Large intestine (tissue), 3 donors: ENCODE measurements around the gene COX20. TPM values are rescaled to one million over a fixed set of nuclear protein-coding genes. Genes with fewer than 3 reads are reported as not detected.

Experiments used
- DNase-seq, 2 donors: peaks; one replicate each; pipeline versions ENCODE4 v3.0.0 to v3.0.0-alpha.2; 2013
- H3K27ac ChIP-seq: one replicate; pipeline ENCODE4 v1.5.1; 2013; ENCODE audit warnings: low read length
- H3K27me3 ChIP-seq: 2 replicates; pipeline ENCODE4 v1.6.1; 2013; ENCODE audit warnings: low read length; ENCODE audit not compliant: control insufficient read depth, insufficient read depth
- H3K36me3 ChIP-seq: 2 replicates; pipeline ENCODE4 v1.6.1; 2013; ENCODE audit warnings: low read length; ENCODE audit not compliant: control insufficient read depth, insufficient read depth
- H3K4me1 ChIP-seq: one replicate; pipeline ENCODE4 v1.6.1; 2013; ENCODE audit warnings: low read length; ENCODE audit not compliant: control insufficient read depth, insufficient read depth
- H3K4me3 ChIP-seq: one replicate; pipeline ENCODE4 v1.5.1; 2013; ENCODE audit warnings: low read length
- H3K9me3 ChIP-seq: one replicate; pipeline ENCODE4 v1.6.1; 2013; ENCODE audit warnings: mild to moderate bottlenecking, low read depth, low read length, moderate library complexity; ENCODE audit not compliant: control insufficient read depth
- WGBS: methylation state at CpG from one replicate; pipeline ENCODE4 v1.1.5; 2013; ENCODE audit warnings: low lambda C conversion rate; ENCODE audit not compliant: insufficient coverage; 5-methylcytosine and 5-hydroxymethylcytosine counted together
- polyA plus RNA-seq: library from polyadenylated mRNA; unstranded; fragments of 120-200 nt; gene quantifications from one replicate; pipeline ENCODE4 v1.2.1, GENCODE V29; 2013

The COX20 gene
- polyA plus RNA-seq, 1 donor, result 79.2 TPM

GRCh38 chr1:244836584-244836983, 1.1 kb downstream of the COX20 start:
- H3K4me3 ChIP-seq, result peak overlapping the region; percentile 66
- H3K4me1 ChIP-seq, result peaks cover 14% of the 10 kb centered on the region

GRCh38 chr1:244837597-244838258, 2.3 kb downstream of the COX20 start:
- Histone ChIP-seq H3K4me1 (peaks cover 16% of the 10 kb centered on the region), H3K27ac (peak overlapping the region; percentile 3), H3K27me3 (no peaks in the 10 kb centered on the region), H3K4me3 (no peak overlapping the region), H3K36me3 (peaks cover 20% of the 10 kb centered on the region), H3K9me3 (no peaks in the 10 kb centered on the region)
- WGBS, result no CpG with 5 or more reads among the region's 5 CpGs
- DNase-seq, result peak in 1 of 2 donors; percentile 26

More at GRCh38 chr1:244836584-244836983, 1.1 kb downstream of the COX20 start:
- Histone ChIP-seq H3K9me3 (no peaks in the 10 kb centered on the region), H3K27ac (peak overlapping the region; percentile 93), H3K36me3 (peaks cover 17% of the 10 kb centered on the region), H3K27me3 (no peaks in the 10 kb centered on the region)
- DNase-seq, result no peak
- WGBS, result 7% methylated on average over 3 of the region's 3 CpGs

- Histone ChIP-seq H3K4me3 (no peak overlapping the region), H3K36me3 (peaks cover 34% of the 10 kb centered on the region), H3K27me3 (no peaks in the 10 kb centered on the region), H3K27ac (no peak overlapping the region), H3K9me3 (no peaks in the 10 kb centered on the region), H3K4me1 (peaks cover 16% of the 10 kb centered on the region)
- no CpG with 5 or more reads among the region's 2 CpGs for WGBS
- no peak for DNase-seq
Measured at GRCh38 chr1:244839656-244840055, 4.2 kb downstream of the COX20 start.

- Histone ChIP-seq H3K27me3 (no peaks in the 10 kb centered on the region), H3K4me1 (peaks cover 16% of the 10 kb centered on the region), H3K27ac (peak overlapping the region; percentile 1), H3K36me3 (peaks cover 39% of the 10 kb centered on the region), H3K4me3 (no peak overlapping the region), H3K9me3 (no peaks in the 10 kb centered on the region)
- WGBS, result no CpG with 5 or more reads among the region's 5 CpGs
- peak; percentile 34 to 58 for DNase-seq
Measured at GRCh38 chr1:244840219-244840794, 4.8 kb downstream of the COX20 start.

- Histone ChIP-seq H3K27ac (peak overlapping the region; percentile 1), H3K36me3 (peaks cover 49% of the 10 kb centered on the region), H3K4me3 (no peak overlapping the region), H3K4me1 (peaks cover 16% of the 10 kb centered on the region), H3K27me3 (no peaks in the 10 kb centered on the region), H3K9me3 (no peaks in the 10 kb centered on the region)
- peak in 1 of 2 donors; percentile 51 for DNase-seq
- 51% methylated on average over 6 of the region's 9 CpGs for WGBS
Measured at GRCh38 chr1:244841273-244841927, 5.9 kb downstream of the COX20 start.

- H3K4me1 ChIP-seq, result peaks cover 12% of the 10 kb centered on the region
- no peaks in the 10 kb centered on the region for H3K27me3 ChIP-seq
- DNase-seq, result no peak
- 74% methylated on average over 5 of the region's 6 CpGs for WGBS
- no peaks in the 10 kb centered on the region for H3K9me3 ChIP-seq
- H3K4me3 ChIP-seq, result no peak overlapping the region
- no peak overlapping the region for H3K27ac ChIP-seq
- H3K36me3 ChIP-seq, result peaks cover 57% of the 10 kb centered on the region
Measured at GRCh38 chr1:244843148-244843978, 7.9 kb downstream of the COX20 start.

- peaks cover 12% of the 10 kb centered on the region for H3K4me1 ChIP-seq
- no peak overlapping the region for H3K27ac ChIP-seq
- DNase-seq, result no peak
- H3K36me3 ChIP-seq, result peaks cover 61% of the 10 kb centered on the region
- no CpG with 5 or more reads among the region's 13 CpGs for WGBS
- no peaks in the 10 kb centered on the region for H3K27me3 ChIP-seq
- no peaks in the 10 kb centered on the region for H3K9me3 ChIP-seq
- no peak overlapping the region for H3K4me3 ChIP-seq
Measured at GRCh38 chr1:244844155-244845121, 9.0 kb downstream of the COX20 start.

GRCh38 chr1:244846653-244847052, 11.2 kb downstream of the COX20 start:
- 100% methylated on average over 4 of the region's 6 CpGs for WGBS
- no peak overlapping the region for H3K4me3 ChIP-seq
- H3K36me3 ChIP-seq, result peaks cover 63% of the 10 kb centered on the region
- no peaks in the 10 kb centered on the region for H3K27me3 ChIP-seq
- no peak overlapping the region for H3K27ac ChIP-seq
- H3K4me1 ChIP-seq, result peaks cover 15% of the 10 kb centered on the region
- H3K9me3 ChIP-seq, result no peaks in the 10 kb centered on the region
- no peak for DNase-seq

- H3K9me3 ChIP-seq, result no peaks in the 10 kb centered on the region
- peaks cover 74% of the 10 kb centered on the region for H3K36me3 ChIP-seq
- no peak overlapping the region for H3K4me3 ChIP-seq
- H3K27me3 ChIP-seq, result no peaks in the 10 kb centered on the region
- DNase-seq, result no peak
- peaks cover 14% of the 10 kb centered on the region for H3K4me1 ChIP-seq
- H3K27ac ChIP-seq, result no peak overlapping the region
- no CpG with 5 or more reads among the region's 1 CpG for WGBS
Measured at GRCh38 chr1:244849189-244849866, 13.9 kb downstream of the COX20 start.
